SKM-1 (cell line): ENCODE data around the gene FLACC1.
"Not testable (repeated sequence)": the region's sequence is repeated elsewhere in the genome, so short reads cannot be mapped to it uniquely, and the experiment has no call there.

Source experiments
- DNase-seq: peaks from one replicate; lab custom pipeline; 2025; ENCODE audit not compliant: unreplicated experiment; lab: John Stamatoyannopoulos, UW

The FLACC1 gene

GRCh38 chr2:201357221-201357620, at the start of gene FLACC1:
FLACC1 (minus strand) TSS chr2:201357345; CDS start chr2:201351404, 5,941 bp downstream.
- DNase-seq: no peak

- no peak for DNase-seq
Measured at GRCh38 chr2:201406077-201406662, 49.0 kb upstream of the FLACC1 start.

- no peak for DNase-seq
Measured at GRCh38 chr2:201404699-201405280, 47.6 kb upstream of the FLACC1 start.

DNA sequence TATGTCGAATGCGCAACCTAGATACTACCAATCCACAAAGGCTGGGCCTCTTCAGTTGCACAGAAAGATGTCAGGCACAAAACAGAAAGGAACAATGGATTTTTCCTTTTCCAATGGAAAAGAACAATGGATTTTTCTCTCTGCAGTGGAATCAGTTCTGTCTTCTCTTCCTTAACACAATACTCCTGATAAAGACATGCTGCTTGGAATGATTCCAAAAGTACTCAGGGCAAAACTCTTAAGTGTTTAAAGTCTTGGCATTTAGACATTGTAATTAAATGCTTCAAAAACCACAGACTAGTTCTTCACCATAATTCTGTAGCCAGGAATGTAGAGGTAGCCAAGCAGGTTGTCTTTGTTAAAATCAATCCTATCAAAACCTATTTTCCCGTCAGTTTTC, 46.7 kb upstream of the FLACC1 start:
- DNase-seq: no peak

GRCh38 chr2:201402651-201403562, 45.8 kb upstream of the FLACC1 start:
- DNase-seq: no peak

- no peak for DNase-seq
Measured at GRCh38 chr2:201401815-201402214, 44.7 kb upstream of the FLACC1 start.

GRCh38 chr2:201396595-201396994, 39.5 kb upstream of the FLACC1 start:
- DNase-seq: no peak

- DNase-seq: no peak
Measured at GRCh38 chr2:201383136-201383535, 26.0 kb upstream of the FLACC1 start.

DNA sequence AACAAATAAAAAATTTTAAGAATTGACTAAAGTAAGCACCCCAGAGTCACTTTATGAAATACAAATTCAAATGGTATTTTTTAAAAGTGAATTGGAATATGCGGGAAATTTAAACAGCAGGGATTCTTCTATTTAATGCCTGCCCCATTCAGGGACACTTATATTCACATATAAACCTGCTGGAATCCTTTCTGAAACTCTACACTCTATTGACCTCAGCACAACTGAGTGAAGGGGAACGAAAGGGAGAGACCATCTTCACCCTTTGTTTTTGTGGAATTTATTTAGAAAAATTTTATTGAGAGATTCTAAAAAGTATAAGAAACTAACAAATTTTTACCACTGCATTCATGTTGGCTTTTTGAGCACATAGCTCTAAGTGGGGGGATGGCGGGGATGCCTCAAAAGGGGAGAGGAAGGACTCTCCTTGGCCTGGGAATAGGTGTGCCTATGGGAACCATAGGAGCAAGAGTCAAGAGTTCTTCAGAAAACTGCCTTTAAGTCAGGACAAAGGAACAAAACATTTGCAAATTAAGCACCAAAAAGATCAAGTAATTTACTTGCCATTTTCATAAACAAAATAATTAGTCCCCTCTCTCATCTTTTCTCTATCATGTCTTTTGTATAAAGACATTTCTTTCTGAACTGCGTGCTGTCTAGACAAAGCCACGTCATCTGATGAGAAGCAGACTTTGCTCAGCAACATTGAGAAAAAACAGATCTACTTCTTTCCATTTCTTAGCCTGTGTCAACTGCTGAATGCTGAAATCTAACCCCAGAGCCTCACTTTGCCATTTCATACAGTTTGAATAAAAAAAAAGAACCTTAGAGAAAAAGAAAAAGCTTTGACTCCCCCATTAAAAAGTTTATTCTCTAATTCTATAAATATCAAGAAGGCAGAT, 21.6 kb upstream of the FLACC1 start:
- DNase-seq: no peak

GRCh38 chr2:201377218-201377617, 20.1 kb upstream of the FLACC1 start:
- DNase-seq: no peak

DNA sequence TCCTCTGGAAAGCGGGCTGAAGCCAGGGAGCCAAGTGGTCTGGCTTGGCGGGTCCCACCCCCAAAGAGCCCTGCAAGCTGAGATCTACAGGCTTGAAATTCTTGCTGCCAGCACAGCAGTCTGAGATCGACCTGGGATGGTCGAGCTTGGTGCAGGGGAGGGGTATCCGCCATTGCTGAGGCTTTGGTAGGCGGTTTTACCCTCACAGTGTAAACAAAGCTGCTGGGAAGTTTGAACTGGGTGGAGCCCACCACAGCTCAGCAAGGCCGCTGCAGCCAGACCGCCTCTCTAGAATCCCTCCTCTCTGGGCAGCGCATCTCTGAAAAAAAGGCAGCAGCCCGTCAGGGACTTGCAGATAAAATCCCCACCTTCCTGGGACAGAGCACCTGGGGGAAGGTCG, 12.6 kb upstream of the FLACC1 start:
- no peak for DNase-seq

- DNase-seq: not testable (repeated sequence)
Measured at GRCh38 chr2:201369318-201369717, 12.2 kb upstream of the FLACC1 start.

DNA sequence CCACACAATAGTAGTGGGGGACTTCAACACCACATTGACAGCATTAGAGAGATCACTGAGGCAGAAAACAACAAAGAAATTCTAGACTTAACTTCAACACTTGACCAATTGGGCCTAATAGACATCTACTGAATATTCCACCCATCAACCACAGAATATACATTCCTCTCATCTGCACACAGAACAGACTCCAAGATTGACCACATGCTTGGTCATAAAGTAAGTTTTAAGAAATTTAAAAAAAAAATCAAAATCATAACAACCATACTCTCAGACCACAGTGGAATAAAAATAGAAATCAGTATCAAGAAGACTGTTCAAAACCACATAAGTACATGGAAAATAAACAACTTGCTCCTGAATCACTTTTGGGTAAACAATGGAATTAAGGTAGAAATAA, 9.0 kb upstream of the FLACC1 start:
- no peak for DNase-seq

DNA sequence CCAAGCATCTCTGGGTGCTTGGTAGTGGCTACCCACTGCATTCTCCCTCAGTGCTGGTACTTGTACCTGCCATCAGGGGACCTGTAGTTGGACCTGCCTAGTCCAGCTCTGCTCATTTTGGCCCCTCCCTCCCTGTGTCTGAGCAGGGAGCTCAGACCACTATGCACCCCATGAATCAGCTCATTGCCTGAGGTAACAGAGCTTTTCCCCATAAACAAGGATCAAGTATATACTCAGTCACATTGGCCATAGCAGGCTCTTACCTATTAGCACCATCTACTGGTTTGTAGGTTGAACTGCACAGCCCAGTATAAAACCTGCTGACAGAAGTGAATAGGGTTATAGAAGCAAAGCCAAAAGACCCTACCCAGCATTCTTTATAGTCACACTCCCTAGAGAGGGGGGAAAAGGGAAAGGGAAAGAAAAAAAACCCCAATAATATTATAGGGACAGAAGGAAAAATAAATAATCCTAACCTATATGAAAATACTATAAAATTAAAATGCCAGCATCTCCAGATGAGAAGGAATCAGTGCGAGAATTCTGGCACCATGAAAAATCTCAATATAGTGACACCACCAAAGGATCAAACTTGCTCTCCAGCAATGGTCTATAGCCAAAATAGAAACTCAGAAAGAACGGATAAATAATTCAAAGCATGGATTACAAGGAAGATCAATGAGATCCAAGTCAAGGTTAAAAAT, 6.9 kb upstream of the FLACC1 start:
- peak; percentile 25 for DNase-seq

DNA sequence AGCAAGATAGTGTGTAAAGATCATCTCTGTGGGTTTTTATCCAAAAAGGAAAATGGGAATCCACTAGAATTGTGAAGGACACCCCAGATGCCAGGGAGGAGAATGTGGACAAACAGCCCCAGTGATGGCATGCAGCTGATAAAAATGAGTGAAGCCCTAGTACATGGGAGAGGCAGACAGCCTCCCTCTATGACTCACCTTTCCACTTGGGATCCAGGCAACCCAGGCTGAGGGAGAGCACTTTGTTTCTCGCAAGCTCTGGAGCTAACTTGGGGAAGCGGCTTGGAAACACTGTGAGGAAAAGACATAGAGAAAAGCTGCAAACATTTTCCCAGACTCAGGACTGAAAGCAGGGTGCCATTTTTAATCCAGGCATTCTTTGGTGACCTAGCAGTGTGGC, 5.3 kb upstream of the FLACC1 start:
- no peak for DNase-seq

DNA sequence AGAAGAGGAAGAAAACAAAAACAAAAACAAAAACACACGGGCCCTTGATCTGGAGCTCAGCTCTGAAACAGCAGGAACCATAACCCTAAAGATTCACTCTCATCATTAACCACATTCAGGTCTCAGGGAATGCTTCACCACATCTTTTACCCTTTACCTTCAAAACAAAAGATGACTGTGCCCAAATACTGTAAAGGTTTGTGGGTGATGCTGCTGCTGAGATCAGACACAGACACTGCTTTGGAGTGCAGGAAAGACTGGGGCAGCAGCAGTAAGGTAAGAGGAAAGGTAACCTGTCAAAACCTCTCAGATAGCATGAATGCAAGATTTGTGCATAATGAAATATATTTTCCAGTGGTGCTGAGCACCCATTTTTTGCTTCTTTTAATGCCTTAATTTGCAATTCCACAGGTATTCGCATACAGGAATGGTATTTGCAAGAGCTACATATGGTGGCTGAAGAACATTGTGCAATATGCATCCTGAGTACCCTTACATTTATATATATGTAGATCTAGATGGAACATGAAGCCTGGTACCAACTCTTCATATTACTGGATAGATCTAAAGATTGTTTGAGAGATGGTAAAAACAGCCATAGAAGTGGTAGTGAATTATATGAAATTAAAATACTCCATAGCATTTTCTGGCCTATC, 4.1 kb upstream of the FLACC1 start:
- no peak for DNase-seq

DNA sequence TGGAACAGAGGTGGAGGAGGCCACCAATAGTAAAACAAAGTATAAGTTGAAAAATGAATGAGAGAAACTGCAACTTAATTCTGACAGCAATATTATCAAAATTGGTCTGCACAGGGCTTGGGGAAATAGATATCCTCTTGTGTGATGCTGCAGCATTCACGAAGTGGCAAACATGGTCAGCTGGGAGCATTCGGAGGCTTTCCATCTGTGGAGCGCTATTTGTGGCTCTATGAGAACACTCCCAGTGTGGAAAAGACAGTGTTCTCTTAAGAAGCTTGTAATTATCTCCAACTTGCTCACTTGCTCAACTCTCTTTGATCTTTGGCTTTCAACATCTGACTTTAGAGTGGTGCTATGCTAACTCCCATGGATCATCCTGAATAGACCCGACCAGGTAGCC, 3.1 kb upstream of the FLACC1 start:
- DNase-seq: no peak

GRCh38 chr2:201358684-201359083, 1.5 kb upstream of the FLACC1 start:
- no peak for DNase-seq

- DNase-seq: no peak
Measured at GRCh38 chr2:201353116-201353515, 4.0 kb downstream of the FLACC1 start.

DNA sequence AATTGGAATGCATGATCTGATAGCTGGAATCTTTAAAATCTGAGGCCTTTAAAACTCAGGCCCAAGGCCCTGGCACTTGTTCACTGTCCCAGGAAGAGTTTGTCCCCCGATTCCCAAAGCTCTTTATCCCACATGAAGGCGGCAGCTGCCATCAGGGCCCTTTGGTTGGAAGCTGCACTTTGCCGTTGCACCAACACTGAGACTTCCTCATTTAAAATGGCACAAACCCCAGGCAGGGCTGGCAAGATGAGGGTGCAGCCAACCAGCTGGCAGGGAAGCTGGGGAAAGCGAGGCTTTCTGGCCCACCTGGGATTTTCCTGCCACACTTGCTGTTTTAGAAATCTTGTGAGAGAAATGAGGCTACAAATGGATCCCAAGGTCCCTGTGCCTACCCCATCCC, 6.3 kb downstream of the FLACC1 start:
- no peak for DNase-seq
